Hematopoietic multipotent progenitor cell treated with erythropoietin and hydrocortisone succinate and interleukin-3 and kit ligand, for 4 days (in vitro differentiated cells): Measurements from ENCODE around the gene UBE2QL1.

Experiments
- DNase-seq: peaks from one replicate; pipeline ENCODE4 v3.0.0-alpha.2; 2015

UBE2QL1 gene

DNA sequence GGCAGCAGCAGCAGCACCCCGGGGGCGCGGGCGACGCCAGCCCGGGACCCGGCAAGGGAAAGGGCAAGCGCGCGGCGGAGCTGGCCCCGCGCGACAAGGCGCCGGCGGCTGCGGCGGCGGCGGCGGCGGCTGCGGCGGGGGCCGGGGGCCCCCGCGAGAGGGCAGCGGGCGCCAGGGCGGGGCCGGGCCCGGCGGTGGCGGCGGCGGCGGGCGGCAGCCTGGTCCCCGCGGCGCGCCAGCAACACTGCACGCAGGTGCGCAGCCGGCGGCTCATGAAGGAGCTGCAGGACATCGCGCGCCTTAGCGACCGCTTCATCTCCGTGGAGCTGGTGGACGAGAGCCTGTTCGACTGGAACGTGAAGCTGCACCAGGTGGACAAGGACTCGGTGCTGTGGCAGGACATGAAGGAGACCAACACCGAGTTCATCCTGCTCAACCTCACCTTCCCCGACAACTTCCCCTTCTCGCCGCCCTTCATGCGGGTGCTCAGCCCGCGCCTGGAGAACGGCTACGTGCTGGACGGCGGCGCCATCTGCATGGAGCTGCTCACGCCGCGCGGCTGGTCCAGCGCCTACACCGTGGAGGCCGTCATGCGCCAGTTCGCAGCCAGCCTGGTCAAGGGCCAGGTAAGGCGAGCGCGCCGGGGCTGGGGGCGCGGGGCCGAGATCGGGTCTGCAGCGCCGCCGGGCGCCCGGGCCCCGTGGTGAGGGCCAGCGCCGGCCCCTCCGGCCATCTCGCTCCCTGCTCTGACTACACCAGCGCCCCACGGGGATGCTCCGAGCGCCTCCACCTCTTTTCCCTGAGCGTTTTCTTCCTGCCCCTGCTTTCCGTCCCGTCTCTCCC, at the start of gene UBE2QL1:
Gene UBE2QL1 (plus strand): TSS at position 238 of the 843 bp plus-strand sequence. CDS start 35 bp downstream, at position 273.
- peak; percentile 33 for DNase-seq

- DNase-seq: no peak
These were observed 48.4 kb upstream of the UBE2QL1 start for GRCh38 chr5:6399980-6400910.

DNA sequence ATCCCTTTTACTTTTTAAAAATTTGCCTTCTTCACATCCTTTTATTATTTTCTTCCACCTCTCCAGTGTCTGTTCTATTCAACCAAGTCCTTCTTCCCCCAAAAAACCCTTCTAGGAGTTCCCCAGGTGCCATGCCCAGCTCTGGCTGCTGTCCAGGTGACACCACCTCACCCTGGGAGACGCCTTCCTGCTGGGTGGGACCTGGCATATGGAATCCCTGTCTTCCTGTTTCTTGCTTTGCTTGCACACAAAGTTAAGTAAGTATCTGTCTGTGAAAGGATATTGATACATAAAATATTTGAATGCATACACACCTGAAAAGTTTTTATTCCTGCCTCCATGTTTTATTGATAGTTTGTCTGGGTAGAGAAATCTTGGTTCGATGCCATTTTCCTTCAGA, 47.2 kb upstream of the UBE2QL1 start:
- DNase-seq: no peak

DNA sequence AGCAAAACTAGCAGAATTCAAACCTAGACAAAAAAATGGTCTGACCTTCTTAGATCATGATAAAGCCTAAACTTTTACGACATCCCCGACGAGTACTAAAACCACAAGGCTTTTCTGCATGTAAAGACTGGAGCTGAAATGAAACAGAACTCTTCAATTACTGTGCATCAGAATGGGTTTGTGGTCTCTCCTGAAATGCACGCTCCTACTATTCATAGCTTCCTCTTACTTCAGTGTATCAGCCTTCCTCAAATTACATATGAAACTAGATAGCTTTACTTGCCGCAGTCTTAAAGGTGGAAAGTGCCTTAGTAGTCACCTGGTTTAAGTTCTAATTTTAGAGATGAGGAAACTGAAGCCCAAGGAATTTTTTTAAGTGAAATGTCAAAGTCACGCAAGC, 45.7 kb upstream of the UBE2QL1 start:
- DNase-seq: peak; percentile 14

- DNase-seq: no peak
These were observed 45.2 kb upstream of the UBE2QL1 start for GRCh38 chr5:6403416-6403815.

DNA sequence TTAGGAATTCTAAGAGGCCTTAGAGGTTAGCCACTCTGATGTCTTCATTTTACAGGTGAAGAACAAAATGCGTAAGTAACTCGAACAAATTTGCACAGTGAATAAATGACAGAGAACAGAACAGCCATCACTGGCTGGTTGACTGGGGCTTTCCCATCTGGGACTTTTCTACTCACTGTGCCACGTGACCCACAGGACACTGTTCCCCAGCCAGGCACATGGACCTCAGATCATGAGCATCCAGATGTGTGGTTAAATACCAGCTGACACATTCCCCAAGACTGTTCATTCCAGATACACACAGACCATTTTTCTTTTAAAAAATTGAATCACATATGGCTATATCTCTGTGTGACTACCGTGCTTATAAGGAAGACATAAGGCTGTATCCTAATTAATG, 44.5 kb upstream of the UBE2QL1 start:
- no peak for DNase-seq

DNA sequence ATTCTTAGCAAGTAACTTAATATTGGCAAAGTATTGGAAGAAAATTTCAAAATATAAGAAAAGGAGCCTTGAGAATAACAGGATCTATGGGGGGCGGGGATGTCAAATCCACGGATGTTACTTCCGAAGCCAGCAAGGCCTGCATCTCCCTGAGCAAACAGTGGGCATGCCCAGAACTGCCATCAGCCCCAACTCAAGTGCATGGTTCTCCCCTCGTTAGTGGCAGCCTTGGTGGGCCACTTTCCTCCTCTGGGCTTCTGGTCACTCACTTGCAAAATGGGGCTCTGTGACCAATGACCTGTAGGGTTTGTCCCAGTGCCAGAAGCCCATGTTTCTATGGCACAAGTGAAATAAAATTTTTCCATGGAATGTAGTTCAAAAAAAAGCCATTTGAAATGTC, 43.1 kb upstream of the UBE2QL1 start:
- no peak for DNase-seq

GRCh38 chr5:6407558-6408259, 41.0 kb upstream of the UBE2QL1 start:
- DNase-seq: peak; percentile 16

DNA sequence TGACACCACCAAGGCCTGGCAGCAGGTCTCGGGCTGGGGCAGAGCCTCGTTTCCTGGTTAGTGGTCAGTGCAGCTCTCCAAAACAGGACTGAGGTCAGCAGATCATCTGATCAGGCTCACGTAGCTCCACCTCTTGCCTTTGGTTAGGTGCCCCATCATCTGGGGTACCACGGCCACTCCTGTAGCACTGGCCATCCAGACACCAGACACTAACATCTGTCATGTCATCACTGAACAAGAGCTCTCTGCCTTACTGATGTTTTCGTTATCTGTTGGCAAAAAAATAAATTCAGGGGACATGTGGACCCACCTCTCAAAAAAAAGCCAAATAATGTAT, 40.4 kb upstream of the UBE2QL1 start:
- DNase-seq: no peak

- DNase-seq: no peak
These were observed 39.8 kb upstream of the UBE2QL1 start for GRCh38 chr5:6408627-6409446.

GRCh38 chr5:6410421-6410820, 38.2 kb upstream of the UBE2QL1 start:
- no peak for DNase-seq

DNA sequence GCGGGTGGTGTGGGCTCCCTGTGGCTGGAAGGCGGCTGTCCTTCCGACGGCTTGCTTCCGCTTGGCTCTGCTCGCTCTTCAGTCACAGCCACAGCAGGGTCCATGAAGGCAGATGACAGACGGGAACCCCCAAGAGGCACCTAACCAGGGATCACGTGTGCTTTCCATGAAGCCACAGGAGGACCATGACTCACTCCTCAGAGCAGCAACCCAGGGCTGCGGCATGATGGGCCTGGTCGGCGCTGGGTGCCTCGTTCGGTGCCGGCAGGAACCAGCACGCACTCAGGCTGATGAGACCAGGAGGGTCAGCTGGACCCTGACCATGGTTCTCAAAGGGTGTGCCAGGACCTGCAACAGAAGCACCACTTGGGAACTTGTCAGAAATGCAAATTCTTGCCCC, 37.5 kb upstream of the UBE2QL1 start:
- no peak for DNase-seq

- DNase-seq: no peak
These were observed 35.8 kb upstream of the UBE2QL1 start for GRCh38 chr5:6412811-6413210.

DNA sequence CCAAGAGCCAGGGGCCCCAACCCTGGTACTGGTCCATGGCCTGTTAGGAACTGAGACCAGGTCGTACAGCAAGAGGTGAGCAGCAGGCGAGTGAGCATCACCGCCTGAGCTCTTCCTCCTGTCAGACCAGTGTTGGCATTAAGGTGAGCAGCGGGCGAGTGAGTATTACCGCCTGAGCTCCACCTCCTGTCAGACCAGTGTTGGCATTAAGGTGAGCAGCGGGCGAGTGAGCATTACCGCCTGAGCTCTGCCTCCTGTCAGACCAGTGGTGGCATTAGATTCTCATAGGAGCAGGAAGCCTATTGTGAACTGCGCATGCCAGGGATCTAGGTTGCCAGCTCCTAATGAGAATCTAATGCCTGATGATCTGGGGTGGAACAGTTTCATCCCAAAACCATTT, 31.0 kb upstream of the UBE2QL1 start:
- DNase-seq: no peak

- DNase-seq: no peak
These were observed 29.9 kb upstream of the UBE2QL1 start for GRCh38 chr5:6418679-6419276.

- DNase-seq: no peak
These were observed 29.3 kb upstream of the UBE2QL1 start for GRCh38 chr5:6419340-6419852.

GRCh38 chr5:6423327-6424109, 25.1 kb upstream of the UBE2QL1 start:
- no peak for DNase-seq

DNA sequence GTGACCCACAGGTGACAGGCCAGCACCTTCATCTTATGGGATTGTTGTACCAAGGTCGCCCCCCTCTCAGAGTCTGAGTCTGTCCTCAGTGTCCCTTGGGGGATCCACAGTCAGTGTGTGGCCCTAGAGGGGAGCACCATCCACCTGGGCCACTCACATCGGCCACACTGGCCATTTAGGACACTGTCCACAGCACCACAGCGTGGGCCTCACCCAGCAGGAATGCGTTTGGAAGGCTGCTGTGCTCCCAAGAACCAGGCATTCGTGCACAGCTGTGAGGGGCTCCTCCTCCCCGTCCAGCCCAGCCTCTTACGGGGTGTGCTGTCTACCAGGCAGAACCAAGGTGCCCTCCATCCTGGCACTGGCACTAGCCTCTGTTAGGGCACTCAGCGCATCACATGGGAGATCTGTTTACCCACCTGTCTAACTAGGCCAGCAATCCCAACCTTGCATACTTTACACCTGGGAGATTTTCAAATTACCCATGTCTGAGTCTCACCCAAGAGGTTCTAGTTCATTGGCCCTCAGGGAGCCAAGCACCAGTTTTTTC, 24.5 kb upstream of the UBE2QL1 start:
- DNase-seq: no peak

DNA sequence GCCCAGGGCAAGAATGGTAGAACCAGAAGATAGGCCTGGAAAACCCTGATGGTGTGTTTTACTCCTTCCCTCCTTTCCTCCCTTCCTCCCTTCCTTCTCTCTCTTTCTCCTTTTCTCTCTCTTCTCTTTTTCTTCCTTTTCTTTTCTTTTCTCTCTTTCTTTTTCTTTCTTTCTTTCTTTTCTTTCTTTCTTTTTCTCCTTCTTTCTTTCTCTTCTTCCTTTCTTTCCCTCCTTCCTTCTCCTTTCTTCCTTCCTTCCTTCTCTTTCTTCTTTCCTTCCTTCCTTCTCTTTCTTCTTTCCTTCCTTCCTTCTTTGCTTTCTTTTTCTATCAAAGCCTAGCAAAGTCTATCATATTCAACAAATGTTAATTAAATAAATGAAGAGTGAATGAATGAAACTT, 24.0 kb upstream of the UBE2QL1 start:
- no peak for DNase-seq

DNA sequence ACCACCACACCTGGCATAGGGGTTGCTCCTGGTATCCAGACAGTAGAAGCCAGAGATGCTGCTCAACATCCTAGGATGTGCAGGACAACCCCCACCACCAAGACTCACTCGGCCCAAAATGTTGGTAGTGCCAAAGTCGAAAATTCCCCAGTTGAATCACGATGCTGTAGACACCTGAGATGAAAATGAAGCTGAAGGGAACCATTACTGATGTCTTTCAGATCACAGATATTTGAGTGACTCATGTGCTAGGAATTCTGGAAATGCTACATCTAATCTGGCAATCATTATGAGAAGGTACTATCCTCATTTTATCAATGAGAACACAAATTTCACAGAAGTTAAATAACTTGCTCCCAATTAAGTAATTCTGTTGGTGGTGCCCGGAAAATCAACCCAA, 21.0 kb upstream of the UBE2QL1 start:
- DNase-seq: no peak
